ENCODE data around the gene MAP4K4. TPM values are rescaled to one million over a fixed set of nuclear protein-coding genes. Genes with fewer than 3 reads are reported as not detected.

Gene MAP4K4
- total RNA-seq, 2 experiments from 2014 or later, result 92.8 to 94.0 TPM

DNA sequence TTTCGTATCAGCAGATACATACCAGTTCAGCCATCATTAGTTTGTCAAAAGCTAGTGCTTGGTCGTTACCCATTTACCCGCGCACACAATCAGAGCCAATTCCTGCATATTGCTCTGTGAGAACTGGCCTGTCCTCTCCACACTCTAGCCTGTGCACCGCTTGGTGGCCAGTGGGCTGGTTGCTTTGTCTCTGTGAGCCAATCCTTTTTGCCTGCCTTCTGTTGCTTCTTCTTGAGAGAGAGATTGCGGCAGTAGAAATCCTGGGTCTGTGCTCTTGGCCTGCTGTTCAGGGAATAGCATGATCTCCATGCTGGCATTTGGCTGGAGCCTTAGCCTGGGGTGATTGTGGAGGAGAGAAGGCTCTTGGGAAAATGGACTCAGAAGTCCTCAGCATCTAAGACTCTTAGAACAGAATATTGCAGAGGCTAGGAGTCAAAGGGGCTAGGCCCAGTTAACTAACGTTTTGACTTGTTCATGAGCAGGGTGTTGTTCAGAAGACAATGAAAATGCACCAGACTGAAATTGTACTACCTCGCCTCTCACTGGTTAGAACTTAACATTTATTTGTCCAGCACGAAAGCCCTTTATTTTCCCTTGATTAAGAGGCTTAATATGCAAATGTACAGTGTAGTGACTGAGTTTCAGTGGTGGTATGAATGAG lies 37.1 kb downstream of the MAP4K4 start:
- Mint-ChIP-seq H3K9me3 (no peaks in the 10 kb centered on the region), H3K4me1 (ENCODE audit: low read depth) (peaks cover 85% of the 10 kb centered on the region), H3K27me3 (no peaks in the 10 kb centered on the region), H3K36me3 (ENCODE audit: low read depth) (no peaks in the 10 kb centered on the region), H3K4me3 (peak overlapping the region; percentile 36), H3K27ac (peak overlapping the region; percentile 39)
- POLR2A ChIA-PET, result interaction anchor here (1.2 kb wide), 1 partner anchor 16 kb away, joined by 4 read pairs; no protein-coding TSS in a partner anchor
- CTCF ChIA-PET, result no interaction called here
- intact Hi-C loops (cut with DNase I, micrococcal nuclease), result loop anchor here (5.0 kb wide), 1 partner anchor 37 kb away; the partner anchor contains the start of gene MAP4K4 (in 2 of the 2)
- TF ChIP-seq, protein P1, sequence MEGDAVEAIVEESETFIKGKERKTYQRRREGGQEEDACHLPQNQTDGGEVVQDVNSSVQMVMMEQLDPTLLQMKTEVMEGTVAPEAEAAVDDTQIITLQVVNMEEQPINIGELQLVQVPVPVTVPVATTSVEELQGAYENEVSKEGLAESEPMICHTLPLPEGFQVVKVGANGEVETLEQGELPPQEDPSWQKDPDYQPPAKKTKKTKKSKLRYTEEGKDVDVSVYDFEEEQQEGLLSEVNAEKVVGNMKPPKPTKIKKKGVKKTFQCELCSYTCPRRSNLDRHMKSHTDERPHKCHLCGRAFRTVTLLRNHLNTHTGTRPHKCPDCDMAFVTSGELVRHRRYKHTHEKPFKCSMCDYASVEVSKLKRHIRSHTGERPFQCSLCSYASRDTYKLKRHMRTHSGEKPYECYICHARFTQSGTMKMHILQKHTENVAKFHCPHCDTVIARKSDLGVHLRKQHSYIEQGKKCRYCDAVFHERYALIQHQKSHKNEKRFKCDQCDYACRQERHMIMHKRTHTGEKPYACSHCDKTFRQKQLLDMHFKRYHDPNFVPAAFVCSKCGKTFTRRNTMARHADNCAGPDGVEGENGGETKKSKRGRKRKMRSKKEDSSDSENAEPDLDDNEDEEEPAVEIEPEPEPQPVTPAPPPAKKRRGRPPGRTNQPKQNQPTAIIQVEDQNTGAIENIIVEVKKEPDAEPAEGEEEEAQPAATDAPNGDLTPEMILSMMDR (IDR thresholded peaks at IDR 0.05), result no peak
- H3K27ac ChIP-seq (ENCODE audit: low read depth in 1 of 2, low read length in 2 of 2), result no peak overlapping the region
- H3K4me3 ChIP-seq (ENCODE audit: low read length), result no peak overlapping the region
- peaks cover 62% of the 10 kb centered on the region for H3K4me1 ChIP-seq (ENCODE audit: insufficient read depth, low read length)
- no peak for DNase-seq
- no peak for ATAC-seq (ENCODE audit: poor library complexity)
- H3K36me3 ChIP-seq (ENCODE audit: insufficient read depth, low read length), result no peaks in the 10 kb centered on the region
- no peaks in the 10 kb centered on the region for H3K27me3 ChIP-seq (ENCODE audit: control insufficient read depth in 1 of 2, insufficient read depth in 2 of 2, low read length in 2 of 2)
- H3K9me3 ChIP-seq (ENCODE audit: control insufficient read depth in 1 of 2, insufficient read depth in 1 of 2, low read length in 2 of 2), result no peaks in the 10 kb centered on the region

DNA sequence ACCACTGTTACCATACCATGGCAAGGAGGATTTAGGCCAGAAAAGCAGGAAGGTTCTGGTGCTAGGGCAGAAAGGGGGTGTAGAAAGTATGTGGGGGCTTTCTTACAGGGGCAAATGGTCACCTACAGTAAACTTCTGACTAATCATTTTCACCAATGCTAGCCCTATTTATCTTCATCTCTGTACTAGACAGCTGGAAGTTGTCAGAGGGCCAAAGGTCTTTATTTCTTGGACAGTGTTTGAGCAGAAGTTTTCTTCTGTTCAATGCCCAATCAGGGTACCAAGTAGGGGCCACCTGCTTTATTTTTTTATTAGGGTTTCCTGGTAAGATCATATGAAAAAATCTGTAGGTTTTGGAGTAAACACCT lies 37.6 kb downstream of the MAP4K4 start:
- H3K36me3 ChIP-seq (ENCODE audit: insufficient read depth, low read length), result no peaks in the 10 kb centered on the region
- H3K27ac ChIP-seq (ENCODE audit: low read depth in 1 of 2, low read length in 2 of 2), result no peak overlapping the region
- H3K4me3 Mint-ChIP-seq, result peak overlapping the region; percentile 36
- intact Hi-C loops (cut with DNase I, micrococcal nuclease), result loop anchor here in 1 of 2 experiments (5.0 kb wide), 1 partner anchor 38 kb away; the partner anchor contains the start of gene MAP4K4
- peaks cover 57% of the 10 kb centered on the region for H3K4me1 ChIP-seq (ENCODE audit: insufficient read depth, low read length)
- peaks cover 84% of the 10 kb centered on the region for H3K4me1 Mint-ChIP-seq (ENCODE audit: low read depth)
- ATAC-seq (ENCODE audit: poor library complexity) (no peak), DNase-seq (no peak)
- no peaks in the 10 kb centered on the region for H3K36me3 Mint-ChIP-seq (ENCODE audit: low read depth)
- no peaks in the 10 kb centered on the region for H3K27me3 Mint-ChIP-seq
- no peak overlapping the region for H3K4me3 ChIP-seq (ENCODE audit: low read length)
- no peaks in the 10 kb centered on the region for H3K9me3 ChIP-seq (ENCODE audit: control insufficient read depth in 1 of 2, insufficient read depth in 1 of 2, low read length in 2 of 2)
- peak overlapping the region; percentile 39 for H3K27ac Mint-ChIP-seq
- ChIA-PET POLR2A (no interaction called here), CTCF (no interaction called here)
- H3K27me3 ChIP-seq (ENCODE audit: control insufficient read depth in 1 of 2, insufficient read depth in 2 of 2, low read length in 2 of 2), result no peaks in the 10 kb centered on the region
- TF ChIP-seq, protein P1 (IDR thresholded peaks at IDR 0.05), result no peak
- no peaks in the 10 kb centered on the region for H3K9me3 Mint-ChIP-seq

DNA sequence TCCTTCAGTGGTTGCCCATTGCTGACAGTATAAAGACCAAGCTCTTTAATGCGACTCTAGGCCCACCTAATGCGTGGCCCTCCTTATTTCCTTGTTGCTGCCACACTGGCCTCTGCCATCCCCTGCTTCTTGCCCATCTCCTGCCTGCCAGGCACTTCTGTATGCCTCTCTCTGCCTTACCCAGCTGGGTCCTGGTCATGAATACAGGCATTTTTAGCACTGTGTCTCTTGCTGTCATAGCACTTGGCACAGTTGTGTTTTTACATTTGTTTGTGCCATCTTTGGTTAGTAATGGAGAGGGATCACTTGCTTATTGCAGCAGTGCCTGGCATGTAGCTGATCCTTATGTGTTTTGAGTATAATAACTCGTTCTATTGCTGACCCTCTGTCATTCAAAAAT lies 38.7 kb downstream of the MAP4K4 start:
- Mint-ChIP-seq H3K27ac (peak overlapping the region; percentile 39), H3K9me3 (no peaks in the 10 kb centered on the region), H3K4me3 (no peak overlapping the region), H3K27me3 (no peaks in the 10 kb centered on the region), H3K36me3 (ENCODE audit: low read depth) (no peaks in the 10 kb centered on the region), H3K4me1 (ENCODE audit: low read depth) (peaks cover 88% of the 10 kb centered on the region)
- no peak for DNase-seq
- no peak overlapping the region for H3K4me3 ChIP-seq (ENCODE audit: low read length)
- no peaks in the 10 kb centered on the region for H3K27me3 ChIP-seq (ENCODE audit: control insufficient read depth in 1 of 2, insufficient read depth in 2 of 2, low read length in 2 of 2)
- H3K4me1 ChIP-seq (ENCODE audit: insufficient read depth, low read length), result peaks cover 48% of the 10 kb centered on the region
- TF ChIP-seq, protein P1 (IDR thresholded peaks at IDR 0.05), result no peak
- H3K36me3 ChIP-seq (ENCODE audit: insufficient read depth, low read length), result no peaks in the 10 kb centered on the region
- no peaks in the 10 kb centered on the region for H3K9me3 ChIP-seq (ENCODE audit: control insufficient read depth in 1 of 2, insufficient read depth in 1 of 2, low read length in 2 of 2)
- ATAC-seq (ENCODE audit: poor library complexity), result no peak
- ChIA-PET POLR2A (interaction anchor here (1.4 to 1.7 kb wide), 2 partner anchors 9 to 31 kb away, joined by 3 to 5 read pairs; no protein-coding TSS in a partner anchor), CTCF (no interaction called here)
- intact Hi-C loops (cut with DNase I, micrococcal nuclease), result loop anchor here in 1 of 2 experiments (5.0 kb wide), 1 partner anchor 39 kb away; the partner anchor contains the start of gene MAP4K4
- H3K27ac ChIP-seq (ENCODE audit: low read depth in 1 of 2, low read length in 2 of 2), result no peak overlapping the region

Data from CD4-positive, alpha-beta T cell (primary cell).